A673 (cell line): ENCODE data around the gene TNFRSF4. TPM values are rescaled to one million over a fixed set of nuclear protein-coding genes. Genes with fewer than 3 reads are reported as not detected.

Experiments used
- BruUV-seq: library from RNA; stranded (reverse); fragments of 400-500 nt; replicated peaks from 2 replicates; lab custom pipeline; 2021; lab: Mats Ljungman, UMichigan
- CTCF ChIA-PET: fragments of 300-600 bp; sonication (Branson Sonifier 250); formaldehyde crosslinking; loops from one replicate; lab custom pipeline; 2022; ENCODE audit warnings: antibody characterized with exemption; lab: Charles Lee
- POLR2A ChIA-PET: fragments of 300-600 bp; sonication (Branson Sonifier 250); formaldehyde crosslinking; loops from one replicate; lab custom pipeline; 2022; ENCODE audit warnings: antibody characterized with exemption; ENCODE audit not compliant: low non-redundant PET; lab: Charles Lee
- DNase-seq: peaks from one replicate; pipeline ENCODE4 v3.0.0-alpha.2; 2015; ENCODE audit warnings: low spot score
- H3K27ac ChIP-seq: fragments of 200-600 bp; sonication (generic); 2 replicates; pipeline ENCODE4 v1.5.1; 2016; ENCODE audit warnings: mixed run types, low read depth, mild to moderate bottlenecking, mixed read lengths, antibody characterized with exemption, low read length; ENCODE audit not compliant: poor library complexity, severe bottlenecking
- H3K27me3 ChIP-seq: fragments of 200-600 bp; sonication (generic); replicated peaks from 2 replicates; pipeline ENCODE4 v1.6.1; 2017; ENCODE audit warnings: mixed run types, low read depth, mild to moderate bottlenecking, mixed read lengths, antibody characterized with exemption, low read length; ENCODE audit not compliant: insufficient read depth, poor library complexity
- H3K36me3 ChIP-seq: fragments of 200-600 bp; sonication (generic); 2 replicates; pipeline ENCODE4 v1.6.1; 2016; ENCODE audit warnings: mixed run types, mild to moderate bottlenecking, mixed read lengths, antibody characterized with exemption, low read length; ENCODE audit not compliant: insufficient read depth, poor library complexity, severe bottlenecking
- H3K4me1 ChIP-seq: fragments of 200-600 bp; sonication (generic); 2 replicates; pipeline ENCODE4 v1.6.1; 2017; ENCODE audit warnings: mixed run types, mild to moderate bottlenecking, mixed read lengths, antibody characterized with exemption, low read length; ENCODE audit not compliant: insufficient read depth, poor library complexity, severe bottlenecking
- H3K4me3 ChIP-seq: fragments of 200-600 bp; sonication (generic); 2 replicates; pipeline ENCODE4 v1.5.1; 2016; ENCODE audit warnings: low read depth, mixed run types, mild to moderate bottlenecking, mixed read lengths, low read length; ENCODE audit not compliant: poor library complexity, severe bottlenecking
- H3K9me3 ChIP-seq: fragments of 200-600 bp; sonication (generic); 2 replicates; pipeline ENCODE4 v1.6.1; 2016; ENCODE audit warnings: mixed run types, low read depth, mild to moderate bottlenecking, mixed read lengths, antibody characterized with exemption, low read length; ENCODE audit not compliant: poor library complexity, severe bottlenecking
- EZH2 ChIP-seq: fragments of 200-600 bp; sonication (generic); IDR thresholded peaks from 2 replicates; pipeline ENCODE4 v1.6.1; 2017; ENCODE audit warnings: borderline replicate concordance, low read depth, mild to moderate bottlenecking, mixed read lengths, antibody characterized with exemption, low read length; ENCODE audit not compliant: poor library complexity, severe bottlenecking
- intact Hi-C: fragments of 100-400 bp; cut with micrococcal nuclease; formaldehyde crosslinking; loops from one replicate; pipeline ENCODE4 v1.10.0; 2022; ENCODE audit not compliant: unreplicated experiment
- total RNA-seq: library from RNA; stranded (reverse); gene quantifications from 2 replicates; pipeline ENCODE4 v1.2.3, GENCODE V29; 2021
- TF ChIP-seq, protein P1 (sequence below): fragments of 300-800, 200-600 bp; sonication (generic); conservative IDR thresholded peaks from 2 replicates; pipeline ENCODE4 v1.5.1; 2017; ENCODE audit warnings: low read depth, mild to moderate bottlenecking, antibody characterized with exemption, low read length, moderate library complexity, mixed read lengths

The TNFRSF4 gene
- total RNA-seq, 1 experiment from 2014 or later, result 0.80 TPM

DNA sequence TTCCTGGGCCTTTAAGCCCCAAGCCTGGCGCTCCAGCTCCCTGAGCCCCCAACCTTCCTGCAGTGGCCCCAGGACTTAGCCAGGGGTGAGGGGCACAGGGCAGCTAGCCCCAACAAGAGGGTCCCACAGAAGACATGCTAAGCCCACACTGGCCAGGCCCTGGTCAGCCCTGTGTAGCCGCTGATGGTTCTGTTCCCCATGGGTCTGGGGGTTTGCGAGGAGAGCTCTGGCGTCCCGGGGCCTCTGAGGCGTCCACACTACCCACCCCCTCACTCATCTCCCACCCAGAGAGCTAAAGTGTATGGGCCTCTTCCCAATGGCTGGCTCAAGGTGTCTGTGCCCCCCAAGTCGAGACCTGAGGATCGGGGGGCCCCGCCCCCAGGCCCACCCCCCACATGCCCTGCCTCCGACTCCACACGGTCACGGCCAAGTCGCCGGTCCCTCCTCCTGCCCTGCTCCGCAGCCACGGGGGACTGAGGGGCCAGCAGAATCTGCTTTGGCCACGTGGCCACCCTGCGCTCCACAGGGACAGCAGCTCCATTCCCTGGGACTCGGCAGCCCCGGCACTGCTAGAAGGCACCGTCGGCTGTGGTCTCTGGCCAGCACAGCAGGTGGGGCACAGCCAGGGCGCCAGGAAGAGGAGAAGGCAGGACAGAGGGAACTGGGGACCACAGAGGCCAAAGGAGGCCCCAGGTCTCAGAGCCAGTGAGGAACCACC, 15.4 kb downstream of the TNFRSF4 start:
- ChIA-PET CTCF (interaction anchor here (0.6 kb wide), 1 partner anchor 93 kb away, joined by 3 read pairs; no protein-coding TSS in a partner anchor), POLR2A (no interaction called here)
- no peaks in the 10 kb centered on the region for H3K9me3 ChIP-seq
- no TSS peak for BruUV-seq
- TF ChIP-seq, protein P1, sequence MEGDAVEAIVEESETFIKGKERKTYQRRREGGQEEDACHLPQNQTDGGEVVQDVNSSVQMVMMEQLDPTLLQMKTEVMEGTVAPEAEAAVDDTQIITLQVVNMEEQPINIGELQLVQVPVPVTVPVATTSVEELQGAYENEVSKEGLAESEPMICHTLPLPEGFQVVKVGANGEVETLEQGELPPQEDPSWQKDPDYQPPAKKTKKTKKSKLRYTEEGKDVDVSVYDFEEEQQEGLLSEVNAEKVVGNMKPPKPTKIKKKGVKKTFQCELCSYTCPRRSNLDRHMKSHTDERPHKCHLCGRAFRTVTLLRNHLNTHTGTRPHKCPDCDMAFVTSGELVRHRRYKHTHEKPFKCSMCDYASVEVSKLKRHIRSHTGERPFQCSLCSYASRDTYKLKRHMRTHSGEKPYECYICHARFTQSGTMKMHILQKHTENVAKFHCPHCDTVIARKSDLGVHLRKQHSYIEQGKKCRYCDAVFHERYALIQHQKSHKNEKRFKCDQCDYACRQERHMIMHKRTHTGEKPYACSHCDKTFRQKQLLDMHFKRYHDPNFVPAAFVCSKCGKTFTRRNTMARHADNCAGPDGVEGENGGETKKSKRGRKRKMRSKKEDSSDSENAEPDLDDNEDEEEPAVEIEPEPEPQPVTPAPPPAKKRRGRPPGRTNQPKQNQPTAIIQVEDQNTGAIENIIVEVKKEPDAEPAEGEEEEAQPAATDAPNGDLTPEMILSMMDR, result no peak
- no peak for TF ChIP-seq EZH2
- no peaks in the 10 kb centered on the region for H3K4me1 ChIP-seq
- H3K36me3 ChIP-seq, result no peaks in the 10 kb centered on the region
- intact Hi-C loops, result no loop called here
- no peaks in the 10 kb centered on the region for H3K27me3 ChIP-seq
- no peak overlapping the region for H3K27ac ChIP-seq
- no peak for DNase-seq
- no peak overlapping the region for H3K4me3 ChIP-seq

GRCh38 chr1:1197551-1198422, 16.2 kb downstream of the TNFRSF4 start:
- Histone ChIP-seq H3K36me3 (no peaks in the 10 kb centered on the region), H3K27me3 (no peaks in the 10 kb centered on the region), H3K4me3 (no peak overlapping the region), H3K9me3 (no peaks in the 10 kb centered on the region), H3K27ac (no peak overlapping the region), H3K4me1 (no peaks in the 10 kb centered on the region)
- TF ChIP-seq, protein P1, result no peak
- no peak for TF ChIP-seq EZH2
- ChIA-PET POLR2A (no interaction called here), CTCF (no interaction called here)
- no peak for DNase-seq
- intact Hi-C loops, result no loop called here
- BruUV-seq, result no TSS peak

- no peak for DNase-seq
- H3K4me1 ChIP-seq, result no peaks in the 10 kb centered on the region
- H3K27me3 ChIP-seq, result no peaks in the 10 kb centered on the region
- intact Hi-C loops, result no loop called here
- ChIA-PET CTCF (no interaction called here), POLR2A (no interaction called here)
- BruUV-seq, result no TSS peak
- no peak overlapping the region for H3K27ac ChIP-seq
- no peaks in the 10 kb centered on the region for H3K9me3 ChIP-seq
- no peak overlapping the region for H3K4me3 ChIP-seq
- no peak for TF ChIP-seq EZH2
- TF ChIP-seq, protein P1, result no peak
- H3K36me3 ChIP-seq, result no peaks in the 10 kb centered on the region
These were observed 16.8 kb downstream of the TNFRSF4 start for GRCh38 chr1:1197188-1197500.
